Ascending aorta (tissue), 2 donors: Measurements from ENCODE around the gene PLEKHG5. TPM values are rescaled to one million over a fixed set of nuclear protein-coding genes. Genes with fewer than 3 reads are reported as not detected.

Experiments used
- DNase-seq, 2 donors: peaks; one replicate each; pipeline ENCODE4 v3.0.0-alpha.2; 2019; ENCODE audit warnings: low spot score in 2 of 2
- H3K27ac ChIP-seq, 2 donors: fragments of 200-600 bp; sonication (generic); one replicate each; pipeline ENCODE4 v1.5.1; 2016 to 2017; ENCODE audit warnings: mild to moderate bottlenecking in 1 of 2
- H3K27me3 ChIP-seq: fragments of 200-600 bp; sonication (generic); one replicate; pipeline ENCODE4 v1.5.1; 2017
- H3K36me3 ChIP-seq, 2 donors: fragments of 200-600 bp; sonication (generic); one replicate each; pipeline ENCODE4 v1.5.1; 2016
- H3K4me1 ChIP-seq, 2 donors: fragments of 200-600 bp; sonication (generic); one replicate each; pipeline ENCODE4 v1.5.1; 2016 to 2017; ENCODE audit warnings: mild to moderate bottlenecking in 1 of 2
- H3K4me3 ChIP-seq, 2 donors: fragments of 200-600 bp; sonication (generic); one replicate each; pipeline ENCODE4 v1.5.1; 2016 to 2017; ENCODE audit warnings: mild to moderate bottlenecking in 1 of 2
- H3K9me3 ChIP-seq, 2 donors: fragments of 200-600 bp; sonication (generic); one replicate each; pipeline ENCODE4 v1.5.1; 2016
- CTCF ChIP-seq, 3 experiments: fragments of 200-600 bp in 2 of 3; fragments of 450-650 bp in 1 of 3; sonication (generic) in 2 of 3; IDR thresholded peaks; one replicate each; pipeline ENCODE4 v1.5.1; 2016 to 2019; ENCODE audit warnings: antibody characterized with exemption in 3 of 3, mild to moderate bottlenecking in 1 of 3, moderate library complexity in 1 of 3
- intact Hi-C: fragments of 100-400 bp; cut with DNase I; formaldehyde crosslinking; loops from one replicate; pipeline ENCODE4 v1.15.1; 2023
- total RNA-seq: library from RNA; depleted of rRNA; stranded (reverse); fragments of >200 nt; gene quantifications from one replicate; pipeline ENCODE4 v1.1.0, GENCODE V29; 2016

PLEKHG5 gene
- total RNA-seq, 1 donor from 2014 or later = 11.4 TPM

GRCh38 chr1:6503884-6504602 lies 12.6 kb upstream of the PLEKHG5 start:
- Histone ChIP-seq H3K9me3 (no peaks in the 10 kb centered on the region), H3K4me1 (peaks cover 24 to 41% of the 10 kb centered on the region in 2 donors), H3K4me3 (no peak overlapping the region), H3K27ac (no peak overlapping the region), H3K27me3 (no peaks in the 10 kb centered on the region), H3K36me3 (no peaks in the 10 kb centered on the region)
- TF ChIP-seq CTCF (IDR thresholded peaks at IDR 0.05) = no peak
- intact Hi-C loops = no loop called here
- no peak for DNase-seq

GRCh38 chr1:6502000-6502891 lies 10.8 kb upstream of the PLEKHG5 start:
- Histone ChIP-seq H3K4me3 (peak overlapping the region in 1 of 2 donors; percentile 0), H3K27me3 (no peaks in the 10 kb centered on the region), H3K27ac (peak overlapping the region; percentile 79 to 80), H3K9me3 (no peaks in the 10 kb centered on the region), H3K4me1 (peaks cover 19 to 48% of the 10 kb centered on the region in 2 donors), H3K36me3 (no peaks in the 10 kb centered on the region)
- peak in 1 of 2 donors; percentile 83 for DNase-seq
- intact Hi-C loops = loop anchor here (1.0 kb wide), 1 partner anchor 52 kb away; the partner anchor contains the start of gene NOL9
- no peak for TF ChIP-seq CTCF (IDR thresholded peaks at IDR 0.05)

- no peak for TF ChIP-seq CTCF (IDR thresholded peaks at IDR 0.05)
- peak overlapping the region; percentile 79 to 80 for H3K27ac ChIP-seq
- H3K4me3 ChIP-seq = peak overlapping the region in 1 of 2 donors; percentile 3
- H3K27me3 ChIP-seq = no peaks in the 10 kb centered on the region
- no peaks in the 10 kb centered on the region for H3K36me3 ChIP-seq
- peaks cover 22 to 50% of the 10 kb centered on the region in 2 donors for H3K4me1 ChIP-seq
- intact Hi-C loops = no loop called here
- H3K9me3 ChIP-seq = no peaks in the 10 kb centered on the region
- no peak for DNase-seq
These were observed 9.9 kb upstream of the PLEKHG5 start for GRCh38 chr1:6501279-6501813.

GRCh38 chr1:6500544-6501278 lies 9.2 kb upstream of the PLEKHG5 start:
- intact Hi-C loops = no loop called here
- H3K27me3 ChIP-seq = no peaks in the 10 kb centered on the region
- H3K4me3 ChIP-seq = peak overlapping the region in 1 of 2 donors; percentile 3
- no peaks in the 10 kb centered on the region for H3K9me3 ChIP-seq
- peaks cover 24 to 53% of the 10 kb centered on the region in 2 donors for H3K4me1 ChIP-seq
- H3K36me3 ChIP-seq = no peaks in the 10 kb centered on the region
- TF ChIP-seq CTCF (IDR thresholded peaks at IDR 0.05) = no peak
- peak overlapping the region; percentile 79 to 80 for H3K27ac ChIP-seq
- DNase-seq = peak in 1 of 2 donors; percentile 78

GRCh38 chr1:6499296-6499695 lies 7.8 kb upstream of the PLEKHG5 start:
- H3K27ac ChIP-seq = peak overlapping the region in 1 of 2 donors; percentile 48
- H3K4me3 ChIP-seq = no peak overlapping the region
- intact Hi-C loops = no loop called here
- no peak for DNase-seq
- H3K9me3 ChIP-seq = no peaks in the 10 kb centered on the region
- H3K36me3 ChIP-seq = no peaks in the 10 kb centered on the region
- H3K4me1 ChIP-seq = peaks cover 24 to 53% of the 10 kb centered on the region in 2 donors
- no peak for TF ChIP-seq CTCF (IDR thresholded peaks at IDR 0.05)
- H3K27me3 ChIP-seq = no peaks in the 10 kb centered on the region
